HEK293T (cell line): Measurements from ENCODE around the gene NDUFS7.

ENCODE experiments used
- ARNT ChIP-seq: fragments of 450-650 bp; IDR thresholded peaks from 2 replicates; pipeline ENCODE4 v1.6.1; 2017; ENCODE audit warnings: mild to moderate bottlenecking
- BHLHE40 ChIP-seq: fragments of 450-650 bp; IDR thresholded peaks from 2 replicates; pipeline ENCODE4 v1.6.1; 2016; ENCODE audit warnings: mild to moderate bottlenecking, moderate library complexity, borderline replicate concordance
- ELF4 ChIP-seq: fragments of 450-650 bp; IDR thresholded peaks from 2 replicates; pipeline ENCODE4 v1.6.1; 2017; ENCODE audit warnings: antibody characterized with exemption
- FOXA1 ChIP-seq: fragments of 450-650 bp; IDR thresholded peaks from 2 replicates; pipeline ENCODE4 v1.6.1; 2016; ENCODE audit warnings: mild to moderate bottlenecking
- FOXK2 ChIP-seq: fragments of 450-650 bp; IDR thresholded peaks from 2 replicates; pipeline ENCODE4 v1.6.1; 2016; ENCODE audit warnings: mild to moderate bottlenecking
- FOXM1 ChIP-seq: fragments of 450-650 bp; IDR thresholded peaks from 2 replicates; pipeline ENCODE4 v1.6.1; 2017; ENCODE audit warnings: mild to moderate bottlenecking, borderline replicate concordance
- LEF1 ChIP-seq: fragments of 450-650 bp; IDR thresholded peaks from 2 replicates; pipeline ENCODE4 v1.6.1; 2017; ENCODE audit warnings: mild to moderate bottlenecking, borderline replicate concordance
- SP1 ChIP-seq: fragments of 450-650 bp; IDR thresholded peaks from 2 replicates; pipeline ENCODE4 v1.6.1; 2017
- TARDBP ChIP-seq: fragments of 450-650 bp; IDR thresholded peaks from 2 replicates; pipeline ENCODE4 v1.6.1; 2016

DNA sequence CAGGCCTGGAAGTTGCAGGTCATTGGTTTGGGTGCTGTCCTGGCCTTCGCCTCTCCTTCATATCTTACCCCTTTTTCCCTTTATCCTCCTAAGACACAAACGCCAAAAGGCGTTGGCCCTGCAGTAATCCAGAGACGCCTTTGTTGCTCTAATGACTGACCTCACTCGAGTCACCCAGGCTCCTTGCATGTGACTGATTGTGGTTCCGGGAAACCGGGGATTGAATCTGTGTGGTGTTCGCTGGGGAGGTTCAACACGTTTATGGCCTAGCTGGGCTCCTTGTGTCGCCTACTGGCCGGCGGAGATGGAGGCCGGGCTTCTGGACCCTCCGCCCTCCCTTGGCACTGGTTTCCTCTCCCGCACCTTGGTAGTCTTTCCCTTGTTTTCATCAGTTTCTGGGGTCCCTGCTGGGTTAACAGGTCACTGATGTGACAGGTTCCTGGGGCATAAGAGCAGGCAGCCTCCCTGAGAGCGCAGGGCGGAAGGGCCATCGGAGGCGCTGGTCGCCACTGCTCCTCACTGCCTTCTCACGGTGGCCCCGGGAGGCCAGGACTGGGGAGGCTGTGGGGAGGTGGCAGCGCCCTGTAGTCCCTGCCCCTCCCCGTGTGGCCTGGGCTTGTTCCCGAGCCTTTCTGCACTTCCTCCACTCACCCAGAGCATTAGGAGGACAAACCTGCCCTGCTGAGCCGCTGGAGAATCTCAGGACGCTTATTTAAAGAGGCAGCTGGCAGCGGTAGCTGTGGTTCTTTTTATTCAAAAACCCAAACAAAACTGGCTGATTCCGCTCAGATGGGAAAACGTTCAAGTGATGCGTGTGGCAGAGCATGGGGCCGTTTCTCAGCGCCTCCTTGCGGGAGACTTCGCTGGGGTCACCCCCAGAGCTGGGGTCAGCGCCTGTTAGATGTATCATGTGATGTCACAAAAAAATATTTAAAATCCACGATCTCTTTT is 18.1 kb upstream of the NDUFS7 start:
- TF ChIP-seq BHLHE40 (no peak), FOXA1 (no peak), TARDBP (no peak), LEF1 (no peak), ELF4 (no peak), FOXM1 (no peak), FOXK2 (no peak), ARNT (no peak), SP1 (no peak)
